HG03342 (cell line): Measurements from ENCODE around the gene ARHGAP42.

Experiments used
- ATAC-seq: cut with Tn5 transposase; IDR thresholded peaks from one replicate; pipeline ENCODE4 v1.9.1; 2021; ENCODE audit warnings: mild to moderate bottlenecking, moderate library complexity; ENCODE audit not compliant: unreplicated experiment

The ARHGAP42 gene

GRCh38 chr11:100942016-100942415, 254.9 kb downstream of the ARHGAP42 start:
- no peak for ATAC-seq

GRCh38 chr11:100948936-100949335, 261.8 kb downstream of the ARHGAP42 start:
- no peak for ATAC-seq

- ATAC-seq = no peak
These were observed 262.4 kb downstream of the ARHGAP42 start for GRCh38 chr11:100949443-100949842.

GRCh38 chr11:100955318-100955717, 268.2 kb downstream of the ARHGAP42 start:
- ATAC-seq = no peak

- ATAC-seq = no peak
These were observed 269.3 kb downstream of the ARHGAP42 start for GRCh38 chr11:100956351-100956750.

- no peak for ATAC-seq
These were observed 270.4 kb downstream of the ARHGAP42 start for GRCh38 chr11:100957499-100957898.

GRCh38 chr11:100961633-100962032, 274.5 kb downstream of the ARHGAP42 start:
- no peak for ATAC-seq

GRCh38 chr11:100963375-100963774, 276.3 kb downstream of the ARHGAP42 start:
- ATAC-seq = no peak

- no peak for ATAC-seq
These were observed 277.3 kb downstream of the ARHGAP42 start for GRCh38 chr11:100964435-100964834.

- no peak for ATAC-seq
These were observed 278.3 kb downstream of the ARHGAP42 start for GRCh38 chr11:100965346-100965745.

GRCh38 chr11:100966366-100966765, 279.3 kb downstream of the ARHGAP42 start:
- ATAC-seq = no peak

- ATAC-seq = no peak
These were observed 281.9 kb downstream of the ARHGAP42 start for GRCh38 chr11:100969008-100969407.

GRCh38 chr11:100970283-100971164, 283.4 kb downstream of the ARHGAP42 start:
- no peak for ATAC-seq

GRCh38 chr11:100972046-100972445, 285.0 kb downstream of the ARHGAP42 start:
- ATAC-seq = no peak

GRCh38 chr11:100978442-100978841, 291.4 kb downstream of the ARHGAP42 start:
- ATAC-seq = no peak

- no peak for ATAC-seq
These were observed 291.9 kb downstream of the ARHGAP42 start for GRCh38 chr11:100978939-100979338.

- ATAC-seq = no peak
These were observed 293.1 kb downstream of the ARHGAP42 start for GRCh38 chr11:100980156-100980555.

GRCh38 chr11:100981196-100981824, 294.2 kb downstream of the ARHGAP42 start:
- ATAC-seq = no peak

GRCh38 chr11:100984668-100985067, 297.6 kb downstream of the ARHGAP42 start:
- ATAC-seq = peak; percentile 58

- ATAC-seq = no peak
These were observed 303.8 kb downstream of the ARHGAP42 start for GRCh38 chr11:100990931-100991330.

- no peak for ATAC-seq
These were observed 304.5 kb downstream of the ARHGAP42 start for GRCh38 chr11:100991541-100991940.

GRCh38 chr11:100994966-100995365, 307.9 kb downstream of the ARHGAP42 start:
- ATAC-seq = no peak
